CD14-positive monocyte (primary cell): ENCODE data around the gene TTC36. TPM values are rescaled to one million over a fixed set of nuclear protein-coding genes. Genes with fewer than 3 reads are reported as not detected.

Experiments
- DNase-seq, 3 donors: peaks; one replicate each; pipeline ENCODE4 v3.0.0-alpha.2; 2011 to 2022
- H2AFZ ChIP-seq: 2 replicates; pipeline ENCODE4 v1.6.0; 2012; ENCODE audit warnings: mild to moderate bottlenecking, low read depth, low read length, inconsistent platforms; ENCODE audit not compliant: insufficient read depth, poor library complexity, severe bottlenecking
- H3K27ac ChIP-seq, 2 donors: 1 replicate in 1 of 2; 2 replicates in 1 of 2; pipeline ENCODE4 v1.5.1; 2012 to 2013; ENCODE audit warnings: low read length in 2 of 2, control low read depth in 1 of 2, inconsistent platforms in 1 of 2, low read depth in 1 of 2, mild to moderate bottlenecking in 1 of 2
- H3K27me3 ChIP-seq, 2 donors: one replicate each; pipeline versions ENCODE4 v1.6.0 to v1.6.1; 2011 to 2013; ENCODE audit warnings: low read length in 2 of 2; ENCODE audit not compliant: control insufficient read depth in 2 of 2, insufficient read depth in 2 of 2
- H3K36me3 ChIP-seq, 2 donors: replicated peaks in 1 of 2; 1 replicate in 1 of 2; 2 replicates in 1 of 2; pipeline versions ENCODE4 v1.5.1 to v1.6.1; 2012 to 2013; ENCODE audit warnings: low read length in 2 of 2, control low read depth in 1 of 2, inconsistent platforms in 1 of 2, mild to moderate bottlenecking in 1 of 2; ENCODE audit not compliant: insufficient read depth in 2 of 2, control insufficient read depth in 1 of 2
- H3K4me1 ChIP-seq, 2 donors: 1 replicate in 1 of 2; 2 replicates in 1 of 2; pipeline versions ENCODE4 v1.5.1 to v1.6.1; 2012 to 2013; ENCODE audit warnings: low read length in 2 of 2, control low read depth in 1 of 2, inconsistent platforms in 1 of 2, mild to moderate bottlenecking in 1 of 2, moderate library complexity in 1 of 2; ENCODE audit not compliant: insufficient read depth in 2 of 2, control insufficient read depth in 1 of 2
- H3K4me2 ChIP-seq: replicated peaks from 2 replicates; pipeline ENCODE3; 2012; ENCODE audit warnings: low read length, moderate library complexity, mild to moderate bottlenecking; ENCODE audit not compliant: poor library complexity, severe bottlenecking; ENCODE audit errors: extremely low read depth
- H3K4me3 ChIP-seq, 3 experiments: fragments of 200-600 bp in 1 of 3; sonication (generic) in 1 of 3; replicated peaks in 1 of 3; 1 replicate in 2 of 3; 2 replicates in 1 of 3; pipeline ENCODE4 v1.5.1; 2011 to 2013; ENCODE audit warnings: low read length in 3 of 3, mild to moderate bottlenecking in 3 of 3, control low read depth in 2 of 3, low read depth in 2 of 3, inconsistent platforms in 1 of 3, moderate library complexity in 1 of 3
- H3K79me2 ChIP-seq: 2 replicates; pipeline ENCODE4 v1.6.0; 2012; ENCODE audit warnings: mild to moderate bottlenecking, control low read depth, inconsistent platforms, low read length, moderate library complexity; ENCODE audit not compliant: insufficient read depth
- H3K9ac ChIP-seq: 2 replicates; pipeline ENCODE4 v1.6.0; 2017; ENCODE audit warnings: low read length, mild to moderate bottlenecking; ENCODE audit not compliant: insufficient read depth, poor library complexity, severe bottlenecking
- H3K9me3 ChIP-seq, 2 donors: replicated peaks in 1 of 2; 1 replicate in 1 of 2; 2 replicates in 1 of 2; pipeline versions ENCODE4 v1.5.1 to v1.6.1; 2012 to 2013; ENCODE audit warnings: low read length in 2 of 2, control low read depth in 1 of 2; ENCODE audit not compliant: control insufficient read depth in 1 of 2, insufficient read depth in 1 of 2
- H4K20me1 ChIP-seq: 2 replicates; pipeline ENCODE4 v1.6.0; 2012; ENCODE audit warnings: mild to moderate bottlenecking, low read length, control low read depth, moderate library complexity; ENCODE audit not compliant: insufficient read depth
- H3K27ac Mint-ChIP-seq, 7 donors: one replicate each; pipeline ENCODE4 v1.8.0; 2020; ENCODE audit warnings: mild to moderate bottlenecking in 7 of 7, mixed read lengths in 7 of 7, moderate library complexity in 6 of 7, inconsistent platforms in 2 of 7
- H3K27me3 Mint-ChIP-seq, 3 donors: one replicate each; pipeline ENCODE4 v1.8.0; 2021 to 2022; ENCODE audit warnings: low read depth in 3 of 3, mild to moderate bottlenecking in 3 of 3, mixed read lengths in 3 of 3, moderate library complexity in 3 of 3, inconsistent platforms in 1 of 3
- H3K36me3 Mint-ChIP-seq, 2 donors: one replicate each; pipeline ENCODE4 v1.8.0; 2020; ENCODE audit warnings: mixed read lengths in 2 of 2, inconsistent platforms in 1 of 2, mild to moderate bottlenecking in 1 of 2
- H3K4me1 Mint-ChIP-seq: one replicate; pipeline ENCODE4 v1.8.0; 2020; ENCODE audit warnings: mild to moderate bottlenecking, mixed read lengths
- H3K4me3 Mint-ChIP-seq, 2 donors: one replicate each; pipeline ENCODE4 v1.8.0; 2020; ENCODE audit warnings: mild to moderate bottlenecking in 2 of 2, mixed read lengths in 2 of 2, moderate library complexity in 1 of 2
- H3K9me3 Mint-ChIP-seq, 7 donors: one replicate each; pipeline ENCODE4 v1.8.0; 2020 to 2022; ENCODE audit warnings: mixed read lengths in 7 of 7, mild to moderate bottlenecking in 6 of 7, moderate library complexity in 6 of 7, inconsistent platforms in 2 of 7
- WGBS: methylation state at CpG from one replicate; pipeline ENCODE4 v1.1.5; 2013; ENCODE audit warnings: missing lambda C conversion rate; ENCODE audit not compliant: insufficient coverage; 5-methylcytosine and 5-hydroxymethylcytosine counted together
- intact Hi-C, 2 donors: fragments of 100-400 bp; cut with micrococcal nuclease; formaldehyde crosslinking; loops; one replicate each; pipeline versions ENCODE4 v1.15.0 to v1.15.1; 2023
- polyA plus RNA-seq, 3 donors: library from polyadenylated mRNA; depleted of rRNA in 1 of 3; unstranded in 2 of 3; stranded (reverse) in 1 of 3; fragments of 300-500 nt in 2 of 3; fragments of >200 nt in 1 of 3; fragmentation: Illumina TruSeq in 2 of 3; gene quantifications; 1 replicate in 2 of 3; 2 replicates in 1 of 3; pipeline ENCODE4 v1.2.3, GENCODE V29; 2012 to 2021
- TF ChIP-seq, protein P1 (sequence below): fragments of 200-600 bp; IDR thresholded peaks from one replicate; pipeline ENCODE4 v1.8.0; 2022; ENCODE audit warnings: antibody characterized with exemption, mild to moderate bottlenecking

Gene TTC36
- polyA plus RNA-seq, 3 donors: not detected

DNA sequence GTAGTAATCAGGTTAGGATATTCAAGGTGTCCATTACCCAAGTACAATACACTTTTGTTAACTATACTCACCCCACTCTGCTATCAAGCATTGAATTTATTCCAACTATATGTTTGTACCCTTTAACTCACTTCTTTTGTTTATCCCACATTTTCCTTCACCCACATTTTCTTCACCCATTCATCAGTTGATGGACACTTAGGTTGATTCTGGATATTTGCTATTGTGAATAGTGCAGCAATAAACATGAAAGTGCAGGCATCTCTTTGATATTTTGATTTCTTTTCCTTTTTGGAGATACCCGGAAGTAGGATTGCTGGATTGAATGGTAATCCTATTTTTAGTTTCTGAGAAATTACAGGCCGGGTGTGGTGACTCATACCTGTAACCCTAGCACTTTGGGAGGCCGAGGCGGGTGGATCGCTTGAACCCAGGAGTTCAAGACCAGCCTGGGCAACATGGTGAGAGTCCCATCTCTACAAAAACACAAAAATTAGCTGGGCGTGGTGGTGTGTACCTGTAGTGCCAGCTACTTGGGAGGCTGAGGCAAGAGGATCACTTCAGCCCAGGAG lies 10.2 kb downstream of the TTC36 start:
- Histone ChIP-seq H3K36me3 (no peaks in the 10 kb centered on the region), H3K27ac (no peak overlapping the region), H3K4me1 (no peaks in the 10 kb centered on the region), H3K27me3 (no peaks in the 10 kb centered on the region), H2AFZ (no peak overlapping the region), H3K9ac (no peak overlapping the region), H3K4me3 (no peak overlapping the region), H3K79me2 (no peaks in the 10 kb centered on the region), H4K20me1 (no peaks in the 10 kb centered on the region), H3K9me3 (no peaks in the 10 kb centered on the region), H3K4me2 (no peak overlapping the region)
- no peak overlapping the region for H3K27ac Mint-ChIP-seq
- TF ChIP-seq, protein P1, sequence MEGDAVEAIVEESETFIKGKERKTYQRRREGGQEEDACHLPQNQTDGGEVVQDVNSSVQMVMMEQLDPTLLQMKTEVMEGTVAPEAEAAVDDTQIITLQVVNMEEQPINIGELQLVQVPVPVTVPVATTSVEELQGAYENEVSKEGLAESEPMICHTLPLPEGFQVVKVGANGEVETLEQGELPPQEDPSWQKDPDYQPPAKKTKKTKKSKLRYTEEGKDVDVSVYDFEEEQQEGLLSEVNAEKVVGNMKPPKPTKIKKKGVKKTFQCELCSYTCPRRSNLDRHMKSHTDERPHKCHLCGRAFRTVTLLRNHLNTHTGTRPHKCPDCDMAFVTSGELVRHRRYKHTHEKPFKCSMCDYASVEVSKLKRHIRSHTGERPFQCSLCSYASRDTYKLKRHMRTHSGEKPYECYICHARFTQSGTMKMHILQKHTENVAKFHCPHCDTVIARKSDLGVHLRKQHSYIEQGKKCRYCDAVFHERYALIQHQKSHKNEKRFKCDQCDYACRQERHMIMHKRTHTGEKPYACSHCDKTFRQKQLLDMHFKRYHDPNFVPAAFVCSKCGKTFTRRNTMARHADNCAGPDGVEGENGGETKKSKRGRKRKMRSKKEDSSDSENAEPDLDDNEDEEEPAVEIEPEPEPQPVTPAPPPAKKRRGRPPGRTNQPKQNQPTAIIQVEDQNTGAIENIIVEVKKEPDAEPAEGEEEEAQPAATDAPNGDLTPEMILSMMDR: no peak
- H3K27me3 Mint-ChIP-seq: peaks cover 0 to 2% (median 0%) of the 10 kb centered on the region in 3 donors
- no peaks in the 10 kb centered on the region for H3K9me3 Mint-ChIP-seq
- peaks cover 0 to 4% of the 10 kb centered on the region in 2 donors for H3K36me3 Mint-ChIP-seq
- DNase-seq: no peak
- H3K4me1 Mint-ChIP-seq: no peaks in the 10 kb centered on the region
- intact Hi-C loops: no loop called here
- no peak overlapping the region for H3K4me3 Mint-ChIP-seq
- WGBS: 75% methylated on average over 2 of the region's 6 CpGs

DNA sequence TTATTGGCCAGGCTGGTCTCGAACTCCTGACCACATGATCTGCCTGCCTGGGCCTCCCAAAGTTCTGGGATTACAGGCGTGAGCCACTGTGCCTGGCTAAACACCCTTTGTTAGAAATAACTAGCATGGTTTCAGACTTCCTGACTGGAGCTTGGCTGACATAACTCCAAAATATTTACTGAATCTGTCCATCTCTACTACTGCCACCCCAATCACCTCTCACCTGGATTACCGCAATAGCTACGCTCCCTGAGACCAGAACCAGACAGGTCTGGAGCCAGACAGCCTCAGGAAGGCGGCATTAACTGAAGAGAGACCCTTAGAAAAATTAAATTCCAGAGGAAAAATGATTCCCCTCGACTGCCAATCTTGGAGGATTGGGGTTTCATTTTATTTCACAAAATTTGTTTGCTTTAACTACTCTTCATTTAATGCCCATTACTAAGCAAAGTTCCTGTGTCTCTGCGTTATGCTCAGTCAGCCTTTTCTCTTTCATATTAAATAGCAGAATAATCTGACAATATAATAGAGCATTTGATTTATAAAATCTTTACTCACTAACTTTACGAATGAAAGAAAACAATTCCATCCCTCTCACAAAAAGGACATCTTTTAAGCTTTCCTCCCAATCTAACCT lies 16.9 kb downstream of the TTC36 start:
- H3K79me2 ChIP-seq: no peaks in the 10 kb centered on the region
- H2AFZ ChIP-seq: no peak overlapping the region
- H3K27me3 ChIP-seq: no peaks in the 10 kb centered on the region
- H3K27ac ChIP-seq: no peak overlapping the region
- H3K4me3 Mint-ChIP-seq: no peak overlapping the region
- H3K27ac Mint-ChIP-seq: peak overlapping the region in 1 of 7 donors; percentile 10
- no peak overlapping the region for H3K4me2 ChIP-seq
- 83% methylated on average over 2 of the region's 8 CpGs for WGBS
- intact Hi-C loops: no loop called here
- H3K9me3 Mint-ChIP-seq: peaks cover 0 to 3% (median 0%) of the 10 kb centered on the region in 7 donors
- peaks cover 0 to 15% of the 10 kb centered on the region in 2 donors for H3K36me3 ChIP-seq
- no peak overlapping the region for H3K9ac ChIP-seq
- peaks cover 15 to 18% of the 10 kb centered on the region in 2 donors for H3K36me3 Mint-ChIP-seq
- no peaks in the 10 kb centered on the region for H3K4me1 ChIP-seq
- H3K4me3 ChIP-seq: no peak overlapping the region
- no peaks in the 10 kb centered on the region for H4K20me1 ChIP-seq
- TF ChIP-seq, protein P1: no peak
- no peaks in the 10 kb centered on the region for H3K27me3 Mint-ChIP-seq
- DNase-seq: no peak
- no peaks in the 10 kb centered on the region for H3K4me1 Mint-ChIP-seq
- H3K9me3 ChIP-seq: no peaks in the 10 kb centered on the region
